HEK293T (cell line): ENCODE measurements around the gene IL5.

Source experiments
- FOXM1 ChIP-seq: fragments of 450-650 bp; IDR thresholded peaks from 2 replicates; pipeline ENCODE4 v1.6.1; 2017; ENCODE audit warnings: mild to moderate bottlenecking, borderline replicate concordance
- NFRKB ChIP-seq: fragments of 450-650 bp; IDR thresholded peaks from 2 replicates; pipeline ENCODE4 v1.6.1; 2016; ENCODE audit warnings: mild to moderate bottlenecking, moderate library complexity
- PKNOX1 ChIP-seq: fragments of 450-650 bp; IDR thresholded peaks from 2 replicates; pipeline ENCODE4 v1.6.1; 2016
- SP1 ChIP-seq: fragments of 450-650 bp; IDR thresholded peaks from 2 replicates; pipeline ENCODE4 v1.6.1; 2017
- SUZ12 ChIP-seq: fragments of 450-650 bp; IDR thresholded peaks from 2 replicates; pipeline ENCODE4 v1.6.1; 2016; ENCODE audit warnings: mild to moderate bottlenecking
- TARDBP ChIP-seq: fragments of 450-650 bp; IDR thresholded peaks from 2 replicates; pipeline ENCODE4 v1.6.1; 2016

- TF ChIP-seq FOXM1 (no peak), TARDBP (no peak), SP1 (no peak), NFRKB (no peak), PKNOX1 (no peak), SUZ12 (no peak)
Observed at GRCh38 chr5:132530946-132531345, 12.4 kb downstream of the IL5 start.
